Islet precursor cell (in vitro differentiated cells): ENCODE measurements around the gene SC5D.

Experiments used
- DNase-seq: peaks from one replicate; pipeline ENCODE4 v3.0.0-alpha.2; 2018

Gene SC5D

DNA sequence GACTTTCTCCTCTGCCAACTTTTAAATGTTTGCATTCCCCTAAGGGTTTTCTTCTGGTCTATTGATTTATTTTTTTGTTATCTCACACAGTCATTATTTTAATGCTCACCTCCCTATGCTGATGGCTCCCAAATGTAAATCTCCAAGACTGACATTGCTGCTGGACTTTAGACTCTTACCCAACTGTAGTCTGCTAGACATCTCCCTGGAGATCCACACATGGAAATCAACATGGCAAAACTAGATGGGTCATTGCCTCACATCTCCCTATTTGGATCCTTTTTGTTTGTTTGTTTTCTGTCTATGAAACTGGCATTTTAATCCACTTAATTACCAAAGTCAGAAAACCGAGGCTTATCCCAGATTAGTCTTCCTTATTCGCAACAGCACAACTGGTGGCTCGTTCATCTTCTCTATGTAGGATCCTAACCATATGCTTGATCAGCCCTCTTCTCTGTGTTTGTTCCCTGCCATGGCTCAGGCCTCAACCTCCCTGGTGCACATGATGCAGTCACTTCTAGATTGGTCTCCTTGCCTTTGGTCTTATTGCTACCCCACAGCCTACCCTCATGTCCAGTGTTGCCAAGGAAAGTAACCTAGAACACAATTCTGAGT lies 37.3 kb downstream of the SC5D start:
- no peak for DNase-seq

DNA sequence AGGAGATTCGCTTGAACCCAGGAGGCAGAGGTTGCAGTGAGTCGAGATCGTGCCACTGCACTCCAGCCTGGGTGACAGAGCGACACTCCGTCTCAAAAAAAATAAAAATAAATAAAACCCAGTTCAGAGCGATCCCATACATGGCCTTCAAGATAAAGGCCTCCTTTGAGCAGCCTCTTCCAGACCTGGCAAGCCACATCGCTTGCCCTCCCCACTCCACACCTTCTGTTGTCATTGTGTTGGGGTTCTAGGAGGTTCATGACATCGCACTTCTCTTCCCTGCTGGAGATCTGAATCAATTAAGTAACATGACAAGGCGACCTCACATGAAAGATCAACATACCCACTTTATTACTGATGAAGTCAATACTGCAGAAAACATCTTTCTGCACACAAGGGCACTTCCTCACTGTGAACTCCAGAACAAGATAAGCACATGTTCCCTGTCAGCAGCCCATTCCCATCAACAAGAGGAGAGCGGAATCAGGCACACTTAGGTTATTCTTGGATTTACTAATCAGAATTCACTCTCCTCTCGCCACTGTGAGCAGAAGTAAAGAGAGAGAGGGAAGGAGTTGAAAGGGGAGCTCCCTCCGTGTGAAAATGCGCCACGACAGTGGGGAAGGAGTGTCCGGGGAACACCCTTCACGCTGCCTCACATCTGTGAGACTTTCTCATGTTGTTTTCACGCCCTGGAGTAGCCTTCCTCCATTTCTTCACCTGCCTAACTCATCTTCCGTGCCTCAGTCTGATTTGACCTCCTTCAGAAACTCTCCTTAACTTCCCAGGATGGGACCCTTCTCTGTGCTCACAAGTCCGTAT lies 38.3 kb downstream of the SC5D start:
- DNase-seq: no peak

- no peak for DNase-seq
These were observed 42.6 kb downstream of the SC5D start for GRCh38 chr11:121334973-121335710.

DNA sequence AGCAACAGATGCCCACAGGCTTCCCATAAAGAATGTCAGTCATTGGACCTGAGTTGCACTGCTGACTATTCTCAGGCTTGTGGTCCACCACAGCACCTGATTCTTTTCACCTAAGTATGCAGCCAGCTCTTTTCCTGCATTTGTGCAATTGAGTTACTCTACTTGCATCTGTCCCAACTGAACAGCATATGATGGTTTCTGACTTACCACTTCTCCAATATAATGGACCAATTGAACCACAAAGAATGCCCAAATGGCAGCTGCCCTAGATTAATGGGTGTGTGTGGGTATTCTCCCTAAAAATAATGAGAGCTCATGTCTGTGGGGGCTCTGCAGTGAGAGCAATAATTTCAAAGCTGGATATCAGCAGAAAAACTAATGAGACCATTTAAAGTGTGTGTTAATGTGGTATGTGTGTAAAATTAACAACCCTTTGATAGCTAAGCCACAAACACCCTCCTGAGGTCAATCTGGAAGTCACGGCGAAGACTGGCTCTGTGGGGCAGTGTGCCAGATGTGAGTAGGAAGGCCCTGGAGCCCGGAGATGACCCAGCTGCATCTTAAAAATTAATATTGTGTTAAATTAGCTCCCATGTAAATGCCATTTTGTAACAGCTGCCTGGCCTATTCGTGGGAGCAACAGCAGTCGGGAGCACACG lies 43.8 kb downstream of the SC5D start:
- DNase-seq: no peak

- no peak for DNase-seq
These were observed 44.5 kb downstream of the SC5D start for GRCh38 chr11:121337078-121337477.

- DNase-seq: no peak
These were observed 45.2 kb downstream of the SC5D start for GRCh38 chr11:121337740-121338272.

DNA sequence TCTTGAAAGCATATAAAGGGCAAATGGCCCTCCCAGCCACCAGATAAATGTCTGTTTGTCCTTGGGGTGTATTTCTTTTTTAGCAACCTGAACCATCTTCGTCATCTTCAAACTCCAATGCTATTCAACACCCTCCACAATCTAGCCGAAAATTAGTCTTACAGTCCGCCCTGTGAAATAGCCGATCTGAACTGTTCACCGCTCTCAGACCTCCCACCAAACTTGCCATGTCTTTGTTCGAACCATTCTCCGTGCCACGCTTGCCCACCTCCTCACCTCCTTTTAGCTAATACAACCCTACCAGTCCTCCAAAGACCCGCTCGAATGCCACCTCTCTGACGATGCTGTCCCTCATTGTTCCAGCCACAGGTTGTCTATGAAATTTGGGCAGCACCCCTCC lies 46.0 kb downstream of the SC5D start:
- DNase-seq: no peak

DNA sequence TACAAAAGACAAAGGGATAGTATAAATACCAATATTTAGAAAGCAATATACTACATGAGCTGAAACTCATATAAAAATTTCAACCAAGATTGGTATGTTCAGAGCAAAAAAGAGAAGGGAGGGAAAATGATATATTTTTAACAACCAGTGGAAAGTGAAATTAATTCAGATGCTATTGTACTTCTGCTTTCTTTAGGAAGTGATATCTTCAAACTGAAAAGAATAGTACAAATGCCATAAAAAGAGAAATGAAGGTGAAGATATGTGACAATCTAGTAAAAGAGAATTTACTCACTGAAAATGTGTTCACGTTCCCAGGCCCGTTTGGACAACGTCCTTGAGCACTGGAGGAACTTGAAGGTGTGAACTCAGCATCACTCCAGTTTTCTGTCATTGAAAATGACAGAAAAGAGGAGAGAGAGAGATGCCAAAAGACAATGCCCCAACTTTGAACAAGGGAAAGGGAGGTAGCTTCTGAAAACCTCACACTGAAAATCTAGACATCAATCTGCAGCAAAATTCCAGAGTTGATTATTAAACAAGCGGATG lies 47.5 kb downstream of the SC5D start:
- DNase-seq: no peak

DNA sequence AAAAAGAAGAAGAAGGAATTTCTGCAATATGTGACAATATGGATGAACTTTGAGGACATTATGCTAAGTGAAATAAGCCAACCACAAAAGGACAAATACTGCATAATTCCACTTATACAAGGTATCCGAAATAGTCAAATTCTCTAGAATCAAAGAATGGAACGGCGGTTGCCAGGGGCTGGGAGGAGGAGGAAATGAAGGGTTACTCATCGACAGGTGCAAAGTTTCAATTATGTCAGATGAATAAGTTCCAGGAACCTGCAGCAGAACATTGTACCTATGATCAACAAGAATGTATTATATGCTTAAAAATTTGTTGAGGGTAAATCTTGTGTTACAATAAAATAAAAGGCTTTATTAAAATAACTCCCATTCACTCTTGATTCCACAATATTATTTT lies 49.0 kb downstream of the SC5D start:
- no peak for DNase-seq

DNA sequence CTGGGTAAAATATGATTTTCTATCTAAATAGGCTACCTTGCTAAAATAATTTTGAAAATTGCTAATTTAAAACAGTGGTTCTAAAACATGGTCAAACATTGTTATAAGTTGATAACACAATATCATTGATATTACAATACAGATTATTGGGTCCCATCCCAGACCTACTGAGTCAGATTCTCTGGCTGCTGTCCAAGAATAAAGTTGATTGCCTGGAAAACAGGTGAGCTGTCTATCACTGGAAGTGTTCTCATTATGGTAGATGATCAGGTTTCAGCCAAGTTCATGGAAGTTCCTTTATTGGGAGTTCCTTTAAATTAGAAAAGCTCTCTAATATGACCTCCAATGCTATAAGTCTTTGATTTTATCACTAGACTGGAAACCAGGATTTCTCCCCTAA lies 52.3 kb downstream of the SC5D start:
- no peak for DNase-seq

DNA sequence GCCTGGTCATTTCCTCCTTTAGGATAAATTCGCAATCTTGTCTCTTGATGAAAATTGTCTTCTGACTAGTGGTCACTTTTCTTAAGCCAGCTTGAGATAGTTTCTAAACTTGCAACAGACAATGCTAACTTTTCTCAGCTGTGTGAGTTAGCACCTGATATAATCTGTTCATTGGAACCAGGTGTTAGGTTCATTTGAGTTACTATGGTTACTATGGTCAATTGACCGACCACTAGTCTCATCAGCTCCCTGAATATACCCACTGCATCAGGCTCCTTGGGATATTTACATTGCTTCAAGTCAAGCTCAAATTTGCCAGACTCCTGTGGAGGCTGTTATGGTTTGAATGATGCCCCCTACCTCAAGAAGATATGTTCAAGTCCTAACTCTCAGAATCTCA lies 54.5 kb downstream of the SC5D start:
- no peak for DNase-seq

GRCh38 chr11:121347813-121348212 lies 55.2 kb downstream of the SC5D start:
- no peak for DNase-seq

DNA sequence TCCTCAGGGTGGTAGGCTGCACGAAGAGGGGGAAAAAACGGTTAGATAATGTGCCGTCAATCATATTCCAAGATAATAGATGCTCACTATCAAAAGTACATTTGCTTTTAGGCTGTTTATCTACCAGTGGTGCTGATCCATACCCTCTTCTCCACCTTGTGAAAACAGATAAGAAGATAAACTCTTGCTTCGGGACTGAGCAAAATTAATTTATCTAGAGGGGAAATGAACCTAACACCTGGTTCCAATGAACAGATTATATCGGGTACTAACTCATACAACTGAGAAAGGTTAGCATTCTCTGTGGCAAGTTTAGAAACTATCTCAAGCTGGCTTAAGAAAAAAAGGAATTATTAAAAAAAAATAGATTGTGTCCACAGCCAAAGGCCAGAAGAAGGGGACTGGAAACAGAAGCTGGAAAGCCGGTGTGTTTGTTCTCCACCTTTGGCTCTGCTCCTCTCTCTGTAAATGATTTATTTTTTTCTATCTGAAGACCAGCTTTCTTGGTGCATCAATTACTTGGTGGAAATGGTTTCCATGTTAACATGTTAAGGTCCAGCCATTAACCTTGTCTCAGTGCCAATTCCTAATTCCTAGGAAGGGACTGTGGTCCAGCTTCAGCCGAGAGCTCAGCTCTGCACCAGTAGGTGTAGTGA lies 55.8 kb downstream of the SC5D start:
- no peak for DNase-seq

- no peak for DNase-seq
These were observed 57.2 kb downstream of the SC5D start for GRCh38 chr11:121349790-121350189.

GRCh38 chr11:121350314-121351082 lies 57.9 kb downstream of the SC5D start:
- DNase-seq: no peak

- DNase-seq: no peak
These were observed 58.6 kb downstream of the SC5D start for GRCh38 chr11:121351083-121351630.

GRCh38 chr11:121352251-121352891 lies 59.8 kb downstream of the SC5D start:
- no peak for DNase-seq

DNA sequence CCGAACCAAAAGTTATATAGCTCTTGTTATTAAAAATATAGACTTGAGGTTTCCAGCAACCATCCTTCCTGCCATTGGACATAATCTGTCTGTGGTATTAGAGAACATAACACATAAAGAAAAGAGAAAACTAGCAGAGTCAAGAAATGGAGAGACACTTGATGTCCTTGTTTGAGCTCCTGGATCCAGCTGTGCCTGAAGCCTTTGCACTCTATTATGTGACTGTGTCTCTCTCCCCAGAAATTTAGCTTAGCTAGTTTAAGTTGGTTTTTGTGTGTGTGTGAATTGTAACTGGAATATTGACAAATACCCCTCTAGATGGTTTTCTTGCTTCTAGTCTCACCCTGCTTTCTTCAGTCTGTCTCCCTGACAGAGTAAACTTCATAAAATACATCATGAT lies 61.6 kb downstream of the SC5D start:
- DNase-seq: no peak

- DNase-seq: no peak
These were observed 63.8 kb downstream of the SC5D start for GRCh38 chr11:121356357-121356756.
